ENCODE measurements around the gene UBAP1L.

- TF ChIP-seq POLR2A (IDR thresholded peaks at IDR 0.05): no peak
- no peak for TF ChIP-seq CTCF (IDR thresholded peaks at IDR 0.05 in 8 of 11, conservative IDR thresholded peaks at IDR 0.05 in 3 of 11)
- peak in 1 of 3 donors; percentile 24 for TF ChIP-seq POLR2AphosphoS5 (IDR thresholded peaks at IDR 0.05)
Observed at GRCh38 chr15:65060641-65061397, 54.2 kb downstream of the UBAP1L start.
